AG08395 (cell line): ENCODE data around the gene ALDOC.

Source experiments
- DNase-seq: peaks from one replicate; pipeline ENCODE4 v3.0.0; 2012; ENCODE audit warnings: mixed read lengths, low spot score

The ALDOC gene

GRCh38 chr17:28532050-28532960 lies 44.4 kb downstream of the ALDOC start:
- DNase-seq = no peak

- no peak for DNase-seq
Measured at GRCh38 chr17:28530926-28531325, 45.8 kb downstream of the ALDOC start.

- DNase-seq = no peak
Measured at GRCh38 chr17:28530250-28530649, 46.4 kb downstream of the ALDOC start.

- DNase-seq = no peak
Measured at GRCh38 chr17:28529013-28529400, 47.7 kb downstream of the ALDOC start.

GRCh38 chr17:28528327-28529012 lies 48.2 kb downstream of the ALDOC start:
- peak; percentile 70 for DNase-seq

GRCh38 chr17:28527859-28528258 lies 48.8 kb downstream of the ALDOC start:
- DNase-seq = no peak

- DNase-seq = no peak
Measured at GRCh38 chr17:28527181-28527681, 49.5 kb downstream of the ALDOC start.

GRCh38 chr17:28526381-28526780 lies 50.3 kb downstream of the ALDOC start:
- DNase-seq = no peak

GRCh38 chr17:28524476-28525424 lies 51.9 kb downstream of the ALDOC start:
- peak; percentile 67 for DNase-seq

GRCh38 chr17:28523876-28524275 lies 52.8 kb downstream of the ALDOC start:
- no peak for DNase-seq

- DNase-seq = no peak
Measured at GRCh38 chr17:28523186-28523585, 53.5 kb downstream of the ALDOC start.
